ENCODE data around the gene SETD9. TPM values are rescaled to one million over a fixed set of nuclear protein-coding genes. Genes with fewer than 3 reads are reported as not detected.

Gene SETD9
- total and polyA plus RNA-seq, 12 donors: 6.8 to 26.2 (median 16.1) TPM

- H3K27ac ChIP-seq: no peak overlapping the region
- intact Hi-C loops (cut with DNase I): loop anchor here in 1 of 10 donors (10.0 kb wide), 1 partner anchor 897 kb away; no protein-coding TSS in a partner anchor
- H3K9me3 ChIP-seq: no peaks in the 10 kb centered on the region
- no peak overlapping the region for H3K4me3 ChIP-seq
- WGBS, 2 donors: 84 to 92% methylated on average over 2 of the region's 2 CpGs
- H3K4me1 ChIP-seq: peaks cover 0 to 9% (median 0%) of the 10 kb centered on the region in 9 donors
- peaks cover 0 to 100% (median 48%) of the 10 kb centered on the region in 9 donors for H3K36me3 ChIP-seq
- ATAC-seq: no peak
- H3K27me3 ChIP-seq: no peaks in the 10 kb centered on the region
- TF ChIP-seq CTCF (IDR thresholded peaks at IDR 0.05): no peak
- no peak for DNase-seq
These were observed 37.6 kb upstream of the SETD9 start for GRCh38 chr5:56871777-56872176.

DNA sequence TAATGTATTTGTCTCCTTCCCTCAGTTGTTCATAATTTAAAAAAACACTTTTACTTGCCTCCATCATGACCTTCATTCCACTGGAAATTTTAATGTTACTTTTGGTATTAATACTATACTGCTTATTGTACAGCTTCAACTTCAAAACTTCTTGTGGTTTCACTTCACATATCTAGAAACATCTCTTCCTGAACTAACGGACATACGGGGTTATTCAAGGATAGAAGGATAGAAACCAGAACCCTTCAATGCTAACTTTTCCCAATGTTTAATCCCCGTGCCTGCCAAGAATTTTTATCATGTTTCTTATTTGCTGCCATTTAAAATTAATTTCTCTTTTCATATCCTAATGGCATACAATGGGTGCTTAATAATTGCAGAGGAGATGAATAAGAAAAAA is 36.3 kb upstream of the SETD9 start:
- H3K36me3 ChIP-seq: peaks cover 0 to 100% (median 44%) of the 10 kb centered on the region in 9 donors
- intact Hi-C loops (cut with DNase I): loop anchor here in 1 of 10 donors (10.0 kb wide), 1 partner anchor 898 kb away; no protein-coding TSS in a partner anchor

DNA sequence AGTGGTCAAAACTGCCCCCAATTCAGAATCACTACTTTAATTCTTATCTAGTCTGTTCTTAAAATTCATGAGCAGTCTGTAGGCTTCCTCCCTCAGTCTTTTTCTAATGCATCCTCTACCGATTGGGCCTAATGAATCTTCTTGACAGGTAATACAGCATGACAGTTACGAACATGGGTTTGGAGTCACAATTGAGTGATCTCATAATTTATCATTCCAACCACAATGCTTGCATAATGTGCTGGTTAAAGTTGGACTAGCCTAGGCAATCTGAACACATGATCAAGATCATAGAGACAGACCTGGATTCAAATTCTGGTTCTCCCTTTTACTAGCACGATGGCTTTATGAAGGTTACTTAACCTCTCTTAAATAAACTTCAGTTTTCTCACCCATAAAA is 33.1 kb upstream of the SETD9 start:
- 85 to 91% methylated on average over 3 of the region's 3 CpGs for WGBS, 2 donors
- Histone ChIP-seq H3K4me3 (no peak overlapping the region), H3K9me3 (no peaks in the 10 kb centered on the region), H3K27ac (no peak overlapping the region), H3K36me3 (peaks cover 0 to 100% (median 53%) of the 10 kb centered on the region in 9 donors), H3K27me3 (no peaks in the 10 kb centered on the region), H3K4me1 (peaks cover 0 to 9% (median 0%) of the 10 kb centered on the region in 9 donors)
- DNase-seq (no peak), ATAC-seq (no peak)
- intact Hi-C loops (cut with DNase I): loop anchor here in 1 of 10 donors (10.0 kb wide), 1 partner anchor 902 kb away; no protein-coding TSS in a partner anchor
- TF ChIP-seq CTCF (IDR thresholded peaks at IDR 0.05): no peak

More for the DNA sequence above, 36.3 kb upstream of the SETD9 start:
- Histone ChIP-seq H3K4me1 (peaks cover 0 to 9% (median 0%) of the 10 kb centered on the region in 9 donors), H3K9me3 (no peaks in the 10 kb centered on the region), H3K27me3 (no peaks in the 10 kb centered on the region), H3K27ac (no peak overlapping the region), H3K4me3 (no peak overlapping the region)
- no peak for TF ChIP-seq CTCF (IDR thresholded peaks at IDR 0.05)
- ATAC-seq: no peak
- 42 to 47% methylated on average over 3 of the region's 3 CpGs for WGBS, 2 donors
- DNase-seq: no peak

- no peak for TF ChIP-seq CTCF (IDR thresholded peaks at IDR 0.05)
- H3K4me1 ChIP-seq: no peaks in the 10 kb centered on the region
- 92 to 93% methylated on average over 5 of the region's 5 CpGs for WGBS, 2 donors
- DNase-seq (no peak), ATAC-seq (no peak)
- H3K4me3 ChIP-seq: no peak overlapping the region
- no peak overlapping the region for H3K27ac ChIP-seq
- peaks cover 0 to 100% (median 58%) of the 10 kb centered on the region in 9 donors for H3K36me3 ChIP-seq
- no peaks in the 10 kb centered on the region for H3K9me3 ChIP-seq
- H3K27me3 ChIP-seq: no peaks in the 10 kb centered on the region
- intact Hi-C loops (cut with DNase I): no loop called here
These were observed 27.8 kb upstream of the SETD9 start for GRCh38 chr5:56881571-56881970.

Data from heart right ventricle (tissue), 16 donors.